ENCODE results near the gene CFAP73. TPM values are rescaled to one million over a fixed set of nuclear protein-coding genes. Genes with fewer than 3 reads are reported as not detected.

CFAP73 gene
- total RNA-seq, 2 donors from 2014 or later, result 0.57 TPM; not detected in 1

GRCh38 chr12:113142173-113142885, 7.2 kb upstream of the CFAP73 start:
- no peaks in the 10 kb centered on the region for H3K4me1 ChIP-seq (replicated peaks)
- WGBS, result 47% methylated on average over 17 of the region's 17 CpGs
- intact Hi-C loops (cut with DNase I), result no loop called here
- no peaks in the 10 kb centered on the region for H3K27me3 ChIP-seq (replicated peaks; ENCODE audit: insufficient read depth)
- H3K27ac ChIP-seq, result no peak overlapping the region
- H3K9me3 ChIP-seq, result no peaks in the 10 kb centered on the region
- DNase-seq (ENCODE audit: low spot score), result no peak
- H3K4me3 ChIP-seq, result no peak overlapping the region
- TF ChIP-seq, protein P1, sequence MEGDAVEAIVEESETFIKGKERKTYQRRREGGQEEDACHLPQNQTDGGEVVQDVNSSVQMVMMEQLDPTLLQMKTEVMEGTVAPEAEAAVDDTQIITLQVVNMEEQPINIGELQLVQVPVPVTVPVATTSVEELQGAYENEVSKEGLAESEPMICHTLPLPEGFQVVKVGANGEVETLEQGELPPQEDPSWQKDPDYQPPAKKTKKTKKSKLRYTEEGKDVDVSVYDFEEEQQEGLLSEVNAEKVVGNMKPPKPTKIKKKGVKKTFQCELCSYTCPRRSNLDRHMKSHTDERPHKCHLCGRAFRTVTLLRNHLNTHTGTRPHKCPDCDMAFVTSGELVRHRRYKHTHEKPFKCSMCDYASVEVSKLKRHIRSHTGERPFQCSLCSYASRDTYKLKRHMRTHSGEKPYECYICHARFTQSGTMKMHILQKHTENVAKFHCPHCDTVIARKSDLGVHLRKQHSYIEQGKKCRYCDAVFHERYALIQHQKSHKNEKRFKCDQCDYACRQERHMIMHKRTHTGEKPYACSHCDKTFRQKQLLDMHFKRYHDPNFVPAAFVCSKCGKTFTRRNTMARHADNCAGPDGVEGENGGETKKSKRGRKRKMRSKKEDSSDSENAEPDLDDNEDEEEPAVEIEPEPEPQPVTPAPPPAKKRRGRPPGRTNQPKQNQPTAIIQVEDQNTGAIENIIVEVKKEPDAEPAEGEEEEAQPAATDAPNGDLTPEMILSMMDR (IDR thresholded peaks at IDR 0.05), result no peak
- TF ChIP-seq POLR2A (IDR thresholded peaks at IDR 0.05) (no peak), POLR2AphosphoS5 (IDR thresholded peaks at IDR 0.05) (no peak)
- H3K36me3 ChIP-seq, result no peaks in the 10 kb centered on the region

GRCh38 chr12:113142886-113143332, 6.6 kb upstream of the CFAP73 start:
- WGBS, result 58% methylated on average over 5 of the region's 5 CpGs
- no peaks in the 10 kb centered on the region for H3K9me3 ChIP-seq
- no peaks in the 10 kb centered on the region for H3K4me1 ChIP-seq (replicated peaks)
- intact Hi-C loops (cut with DNase I), result no loop called here
- no peak overlapping the region for H3K27ac ChIP-seq
- H3K4me3 ChIP-seq, result no peak overlapping the region
- DNase-seq (ENCODE audit: low spot score), result no peak
- H3K27me3 ChIP-seq (replicated peaks; ENCODE audit: insufficient read depth), result no peaks in the 10 kb centered on the region
- H3K36me3 ChIP-seq, result no peaks in the 10 kb centered on the region
- TF ChIP-seq, protein P1 (IDR thresholded peaks at IDR 0.05), result no peak
- TF ChIP-seq POLR2A (IDR thresholded peaks at IDR 0.05), result no peak
- no peak for TF ChIP-seq POLR2AphosphoS5 (IDR thresholded peaks at IDR 0.05)

- no peaks in the 10 kb centered on the region for H3K36me3 ChIP-seq
- 93% methylated on average over 8 of the region's 8 CpGs for WGBS
- no peak overlapping the region for H3K27ac ChIP-seq
- H3K4me1 ChIP-seq (replicated peaks), result no peaks in the 10 kb centered on the region
- H3K9me3 ChIP-seq, result no peaks in the 10 kb centered on the region
- no peak for DNase-seq (ENCODE audit: low spot score)
- intact Hi-C loops (cut with DNase I), result no loop called here
- TF ChIP-seq, protein P1 (IDR thresholded peaks at IDR 0.05), result no peak
- H3K27me3 ChIP-seq (replicated peaks; ENCODE audit: insufficient read depth), result no peaks in the 10 kb centered on the region
- H3K4me3 ChIP-seq, result no peak overlapping the region
These were observed 5.6 kb upstream of the CFAP73 start for GRCh38 chr12:113143959-113144358.

DNA sequence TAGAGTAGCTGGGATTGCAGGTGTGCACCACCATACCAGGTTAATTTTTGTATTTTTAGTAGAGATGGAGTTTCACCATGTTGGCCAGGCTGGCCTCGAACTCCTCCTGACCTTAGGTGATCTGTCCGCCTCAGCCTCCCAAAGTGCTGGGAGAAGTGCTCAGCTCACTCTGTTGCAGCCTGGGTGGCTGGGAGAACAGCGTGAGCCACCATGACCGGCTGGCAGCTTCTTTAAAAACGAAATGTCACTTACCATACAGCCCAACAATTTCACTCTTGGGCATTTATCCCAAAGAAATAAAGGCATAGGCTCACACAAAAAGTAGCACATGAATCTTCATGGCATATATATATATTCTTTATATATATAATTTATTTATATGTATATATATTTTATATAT, 4.7 kb upstream of the CFAP73 start:
- intact Hi-C loops (cut with DNase I), result no loop called here
- 72% methylated on average over 5 of the region's 5 CpGs for WGBS
- Histone ChIP-seq H3K9me3 (no peaks in the 10 kb centered on the region), H3K4me1 (replicated peaks) (no peaks in the 10 kb centered on the region), H3K4me3 (no peak overlapping the region), H3K27me3 (replicated peaks; ENCODE audit: insufficient read depth) (peaks cover 2% of the 10 kb centered on the region), H3K27ac (no peak overlapping the region), H3K36me3 (no peaks in the 10 kb centered on the region)
- no peak for DNase-seq (ENCODE audit: low spot score)
- TF ChIP-seq POLR2A (IDR thresholded peaks at IDR 0.05) (no peak), POLR2AphosphoS5 (IDR thresholded peaks at IDR 0.05) (no peak)
- TF ChIP-seq, protein P1 (IDR thresholded peaks at IDR 0.05), result no peak
